OCI-LY7 (cell line): ENCODE results near the gene LRP8. TPM values are rescaled to one million over a fixed set of nuclear protein-coding genes. Genes with fewer than 3 reads are reported as not detected.

Source experiments
- BruUV-seq: library from RNA; stranded (reverse); fragments of 400-500 nt; replicated peaks from 2 replicates; lab custom pipeline; 2021; lab: Mats Ljungman, UMichigan
- CTCF ChIA-PET: fragments of 300-600 bp; sonication (Branson Sonifier 250); formaldehyde crosslinking; loops from one replicate; lab custom pipeline; 2022; ENCODE audit warnings: antibody characterized with exemption; ENCODE audit not compliant: unreplicated experiment; lab: Charles Lee
- POLR2A ChIA-PET: fragments of 300-600 bp; sonication (Branson Sonifier 250); formaldehyde crosslinking; loops from one replicate; lab custom pipeline; 2022; ENCODE audit warnings: antibody characterized with exemption; lab: Charles Lee
- DNase-seq: peaks from one replicate; pipeline ENCODE4 v3.0.0-alpha.2; 2015; ENCODE audit warnings: low spot score
- H2AFZ ChIP-seq: fragments of 200-600 bp; sonication (generic), shearing (Covaris generic); 2 replicates; pipeline ENCODE4 v1.6.1; 2014; ENCODE audit warnings: mild to moderate bottlenecking, antibody characterized with exemption, low read length, moderate library complexity
- H3K27ac ChIP-seq: fragments of 200-600 bp; sonication (generic); 2 replicates; pipeline ENCODE4 v1.5.1; 2014; ENCODE audit warnings: mixed run types, low read depth, mild to moderate bottlenecking, moderate library complexity, low read length, inconsistent platforms; ENCODE audit not compliant: poor library complexity, severe bottlenecking
- H3K36me3 ChIP-seq: fragments of 200-600 bp; sonication (generic); 2 replicates; pipeline ENCODE4 v1.6.1; 2014; ENCODE audit warnings: mild to moderate bottlenecking, antibody characterized with exemption, low read length, moderate library complexity, mixed read lengths; ENCODE audit not compliant: insufficient read depth
- H3K4me1 ChIP-seq: fragments of 200-600 bp; sonication (generic); 2 replicates; pipeline ENCODE4 v1.5.1; 2014; ENCODE audit warnings: mild to moderate bottlenecking, low read length; ENCODE audit not compliant: insufficient read depth, poor library complexity, severe bottlenecking
- H3K4me2 ChIP-seq: fragments of 200-600 bp; sonication (generic); 2 replicates; pipeline ENCODE4 v1.6.1; 2014; ENCODE audit warnings: mild to moderate bottlenecking, low read length
- H3K4me3 ChIP-seq: fragments of 200-600 bp; sonication (generic); 2 replicates; pipeline ENCODE4 v1.5.1; 2014; ENCODE audit warnings: mild to moderate bottlenecking, low read depth, low read length; ENCODE audit not compliant: poor library complexity, severe bottlenecking
- H3K79me2 ChIP-seq: fragments of 200-600 bp; sonication (generic); 2 replicates; pipeline ENCODE4 v1.6.1; 2016; ENCODE audit warnings: low read depth, mild to moderate bottlenecking, low read length, moderate library complexity, mixed read lengths; ENCODE audit not compliant: insufficient read depth
- H3K9me2 ChIP-seq: fragments of 200-600 bp; sonication (generic); 2 replicates; pipeline ENCODE4 v1.6.1; 2016; ENCODE audit warnings: mild to moderate bottlenecking, low read length, mixed read lengths; ENCODE audit not compliant: insufficient read depth
- H3K9me3 ChIP-seq: fragments of 200-600 bp; sonication (generic); 2 replicates; pipeline ENCODE4 v1.6.1; 2014; ENCODE audit warnings: mild to moderate bottlenecking, mixed run types, low read length, mixed read lengths
- H4K20me1 ChIP-seq: fragments of 200-600 bp; sonication (generic); 2 replicates; pipeline ENCODE4 v1.6.1; 2014; ENCODE audit warnings: mild to moderate bottlenecking, antibody characterized with exemption, low read length, moderate library complexity, mixed read lengths; ENCODE audit not compliant: insufficient read depth
- CTCF ChIP-seq: fragments of 200-600 bp; sonication (generic); conservative IDR thresholded peaks from 2 replicates; pipeline ENCODE4 v1.5.1; 2014; ENCODE audit warnings: mild to moderate bottlenecking, antibody characterized with exemption, low read length, moderate library complexity, mixed read lengths
- EZH2phosphoT487 ChIP-seq: fragments of 200-600 bp; sonication (generic); IDR thresholded peaks from 2 replicates; pipeline ENCODE4 v1.6.1; 2018; ENCODE audit warnings: low read depth, borderline replicate concordance, mild to moderate bottlenecking, mixed run types, antibody characterized with exemption, low read length, moderate library complexity, mixed read lengths
- intact Hi-C: fragments of 100-400 bp; cut with micrococcal nuclease; formaldehyde crosslinking; loops from one replicate; pipeline ENCODE4 v1.10.0; 2022; ENCODE audit not compliant: unreplicated experiment
- total RNA-seq, 2 experiments: library from RNA; depleted of rRNA in 1 of 2; stranded (reverse); fragments of >200 nt in 1 of 2; shearing (Covaris generic) in 1 of 2; gene quantifications; 2 replicates each; pipeline ENCODE4 v1.2.3, GENCODE V29; 2014 to 2022

The LRP8 gene
- total RNA-seq, 2 experiments from 2014 or later, result 65.6 to 70.0 TPM

DNA sequence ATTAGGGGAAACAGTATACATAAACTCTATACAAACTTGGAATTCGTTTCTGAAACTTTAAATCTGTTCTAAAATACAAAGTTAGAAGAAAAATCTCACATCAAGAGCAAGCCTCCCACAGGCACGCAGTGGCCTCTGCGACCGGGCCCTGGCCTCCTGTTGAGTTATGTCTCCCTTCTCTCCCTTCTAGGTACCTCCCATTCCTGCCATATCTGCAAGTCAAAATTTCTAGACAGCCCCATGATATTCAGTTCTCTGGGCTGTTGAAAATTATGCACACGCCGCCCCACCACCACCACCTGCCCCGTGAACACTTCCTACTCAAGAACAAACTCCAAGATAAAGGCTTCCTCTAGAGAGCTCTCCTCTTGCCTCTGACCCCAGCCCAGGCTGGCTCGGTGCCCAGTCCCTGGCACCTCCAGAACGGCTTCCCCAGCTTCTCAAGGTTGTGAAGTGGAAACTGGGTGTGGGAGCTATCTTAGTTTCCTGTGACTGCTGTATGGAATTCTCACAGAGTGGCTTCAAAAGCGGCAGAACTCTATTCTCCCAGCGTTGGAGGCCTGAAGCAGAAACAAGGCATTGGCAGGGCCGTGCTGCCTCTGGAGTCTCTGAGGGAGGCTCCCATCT lies 37.7 kb upstream of the LRP8 start:
- POLR2A ChIA-PET, result interaction anchor here (0.7 kb wide), 2 partner anchors 22 to 43 kb away, joined by 4 read pairs; no protein-coding TSS in a partner anchor

DNA sequence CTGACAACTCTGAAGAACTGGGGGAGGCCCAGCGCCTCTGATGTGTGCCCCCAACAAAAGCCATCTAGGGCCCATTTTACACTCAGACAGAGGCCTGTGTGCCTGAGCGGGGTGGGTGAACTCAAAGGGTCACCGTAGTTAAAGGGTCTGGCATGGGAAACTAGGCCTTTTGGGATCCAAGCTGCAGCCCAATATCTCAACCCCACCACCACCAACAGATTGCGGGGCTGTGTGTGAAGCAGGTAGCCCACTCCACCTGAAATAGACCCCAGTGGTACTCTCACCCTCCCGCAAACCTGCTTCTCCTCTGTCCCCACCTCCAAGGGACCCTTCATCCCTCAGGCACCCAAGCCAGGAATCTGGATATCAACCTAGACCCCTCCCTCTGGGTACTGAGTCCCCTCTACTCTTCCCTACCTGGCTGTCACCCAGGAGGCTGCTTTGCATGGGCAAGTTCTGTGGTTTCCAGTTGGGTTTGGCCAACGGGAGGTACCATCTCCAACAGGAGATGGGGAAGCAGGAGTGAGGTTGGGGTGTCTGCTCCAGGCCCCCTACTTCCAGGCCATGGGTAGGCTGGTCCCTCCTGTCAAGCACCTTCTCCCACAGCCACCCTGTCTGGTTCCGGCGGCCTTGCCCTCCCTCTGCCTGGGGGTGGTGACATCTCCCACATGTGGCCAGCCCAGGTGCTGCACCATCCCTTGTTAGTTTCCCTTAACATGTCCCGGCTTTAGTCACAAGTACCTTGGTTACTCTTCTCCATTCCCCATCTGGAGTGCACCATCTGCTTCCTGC lies 35.2 kb upstream of the LRP8 start:
- no peak overlapping the region for H3K4me2 ChIP-seq
- H3K27ac ChIP-seq, result no peak overlapping the region
- BruUV-seq, result no TSS peak
- peaks cover 4% of the 10 kb centered on the region for H3K4me1 ChIP-seq
- no peaks in the 10 kb centered on the region for H3K36me3 ChIP-seq
- ChIA-PET CTCF (no interaction called here), POLR2A (no interaction called here)
- intact Hi-C loops, result no loop called here
- no peak overlapping the region for H2AFZ ChIP-seq
- H3K9me3 ChIP-seq, result no peaks in the 10 kb centered on the region; the same call in 1 of the 2 replicates
- no peaks in the 10 kb centered on the region for H3K9me2 ChIP-seq
- TF ChIP-seq EZH2phosphoT487, result no peak
- TF ChIP-seq CTCF, result peak; percentile 24; the same call in 1 of the 2 replicates
- no peaks in the 10 kb centered on the region for H4K20me1 ChIP-seq
- peak; percentile 17 for DNase-seq
- H3K4me3 ChIP-seq, result no peak overlapping the region
- H3K79me2 ChIP-seq, result no peaks in the 10 kb centered on the region

More for the DNA sequence above, 37.7 kb upstream of the LRP8 start:
- H3K9me3 ChIP-seq, result no peaks in the 10 kb centered on the region
- H3K4me2 ChIP-seq, result 0 out of 2 replicates have a peak overlapping the region, but pooled peaks have one; percentile 33
- no peak for DNase-seq
- no peaks in the 10 kb centered on the region for H3K9me2 ChIP-seq
- no peaks in the 10 kb centered on the region for H3K79me2 ChIP-seq
- BruUV-seq, result no TSS peak
- intact Hi-C loops, result loop anchor here (5.0 kb wide), 1 partner anchor 38 kb away; the partner anchor contains the start of gene LRP8
- H3K4me3 ChIP-seq, result no peak overlapping the region
- peaks cover 9% of the 10 kb centered on the region for H3K4me1 ChIP-seq
- no peak overlapping the region for H2AFZ ChIP-seq
- no peak overlapping the region for H3K27ac ChIP-seq
- H4K20me1 ChIP-seq, result no peaks in the 10 kb centered on the region
- CTCF ChIA-PET, result no interaction called here
- TF ChIP-seq CTCF (no peak), EZH2phosphoT487 (no peak)
- no peaks in the 10 kb centered on the region for H3K36me3 ChIP-seq

- TF ChIP-seq CTCF (no peak), EZH2phosphoT487 (no peak)
- no peaks in the 10 kb centered on the region for H3K36me3 ChIP-seq
- no TSS peak for BruUV-seq
- no peaks in the 10 kb centered on the region for H3K79me2 ChIP-seq
- peaks cover 2% of the 10 kb centered on the region for H3K4me1 ChIP-seq
- H3K4me2 ChIP-seq, result no peak overlapping the region
- H3K27ac ChIP-seq, result no peak overlapping the region
- H4K20me1 ChIP-seq, result no peaks in the 10 kb centered on the region
- no peak overlapping the region for H3K4me3 ChIP-seq
- no peaks in the 10 kb centered on the region; the same call in 1 of the 2 replicates for H3K9me3 ChIP-seq
- no peaks in the 10 kb centered on the region for H3K9me2 ChIP-seq
- ChIA-PET CTCF (no interaction called here), POLR2A (no interaction called here)
- intact Hi-C loops, result no loop called here
- no peak overlapping the region for H2AFZ ChIP-seq
- DNase-seq, result no peak
Observed at GRCh38 chr1:53362270-53362669, 34.4 kb upstream of the LRP8 start.
